K562 (cell line): ENCODE results near the gene FARP1. TPM values are rescaled to one million over a fixed set of nuclear protein-coding genes. Genes with fewer than 3 reads are reported as not detected.
"Not testable (repeated sequence)": the region's sequence is repeated elsewhere in the genome, so short reads cannot be mapped to it uniquely, and the experiment has no call there.

ENCODE experiments used
- ATAC-seq: fragments of 200-7000 bp; cut with Tn5 transposase; 3 replicates; pipeline ENCODE4 v1.9.1; 2020; ENCODE audit warnings: moderate library complexity
- BruUV-seq: library from RNA; stranded (reverse); fragments of 400-500 nt; replicated peaks from 2 replicates; lab custom pipeline; 2021; lab: Mats Ljungman, UMichigan
- CTCF ChIA-PET: fragments of 300-600 bp; formaldehyde crosslinking; extraction: SDS; loops from one replicate; lab custom pipeline; 2021; ENCODE audit warnings: low intra/inter-chr PET ratio; lab: Yijun Ruan, JAX
- POLR2A ChIA-PET: fragments of 300-600, 350-650 bp; sonication (Branson Sonifier 250); formaldehyde crosslinking; extraction: SDS; loops from one replicate; lab custom pipeline; 2021; ENCODE audit warnings: antibody characterized with exemption, inconsistent platforms; lab: Yijun Ruan, JAX
- DNase-seq, 4 experiments: peaks; one replicate each; pipeline versions ENCODE4 v3.0.0 to v3.0.0-alpha.2; 2011 to 2018; ENCODE audit warnings: low spot score in 3 of 4, mixed read lengths in 3 of 4; ENCODE audit errors: extremely low read depth in 1 of 4
- FAIRE-seq: peaks from 2 replicates; lab custom pipeline; 2011; peaks lifted over from hg19 to GRCh38; lab: Jason Lieb, UNC
- H2AFZ ChIP-seq: 2 replicates; pipeline ENCODE4 v1.6.0; 2011; ENCODE audit warnings: low read depth, low read length, control low read depth, inconsistent platforms
- H3K27ac ChIP-seq: fragments of 200-600 bp; 3 replicates; pipeline ENCODE4 v1.8.0; 2011; ENCODE audit warnings: low read depth, mild to moderate bottlenecking, control low read depth, inconsistent platforms, low read length, moderate library complexity, mixed read lengths; ENCODE audit errors: extremely low read depth
- H3K27me3 ChIP-seq, 2 experiments: fragments of 300-600 bp in 1 of 2; 2 replicates in 1 of 2; 3 replicates in 1 of 2; pipeline versions ENCODE4 v1.6.0 to v1.8.0; 2011; ENCODE audit warnings: inconsistent platforms in 2 of 2, low read length in 2 of 2, mild to moderate bottlenecking in 1 of 2, mixed read lengths in 1 of 2, moderate library complexity in 1 of 2; ENCODE audit not compliant: control insufficient read depth in 2 of 2, insufficient read depth in 2 of 2
- H3K36me3 ChIP-seq: fragments of 300-600 bp; 3 replicates; pipeline ENCODE4 v1.8.0; 2011; ENCODE audit warnings: mild to moderate bottlenecking, low read length, inconsistent platforms; ENCODE audit not compliant: control insufficient read depth, insufficient read depth
- H3K4me1 ChIP-seq, 2 experiments: fragments of 200-600 bp in 1 of 2; replicated peaks in 1 of 2; 2 replicates in 1 of 2; 3 replicates in 1 of 2; pipeline versions ENCODE4 v1.5.1 to v1.8.0; 2011; ENCODE audit warnings: inconsistent platforms in 2 of 2, low read length in 2 of 2, mild to moderate bottlenecking in 1 of 2, mixed read lengths in 1 of 2, moderate library complexity in 1 of 2; ENCODE audit not compliant: control insufficient read depth in 2 of 2, insufficient read depth in 2 of 2
- H3K4me2 ChIP-seq: 2 replicates; pipeline ENCODE4 v1.6.1; 2011; ENCODE audit warnings: low read length, control low read depth, inconsistent platforms, mixed read lengths; ENCODE audit not compliant: insufficient read depth
- H3K4me3 ChIP-seq: fragments of 200-600 bp; sonication (generic), shearing (Covaris generic); 2 replicates; pipeline ENCODE4 v1.5.1; 2016; ENCODE audit warnings: control low read depth, inconsistent platforms
- H3K79me2 ChIP-seq: fragments of 200-600 bp; 3 replicates; pipeline ENCODE4 v1.8.0; 2011; ENCODE audit warnings: low read length, inconsistent platforms; ENCODE audit not compliant: control insufficient read depth, insufficient read depth
- H3K9ac ChIP-seq, 2 experiments: 2 replicates each; pipeline versions ENCODE4 v1.6.0 to v1.6.1; 2011; ENCODE audit warnings: low read depth in 2 of 2, low read length in 2 of 2, control low read depth in 1 of 2, inconsistent platforms in 1 of 2, mild to moderate bottlenecking in 1 of 2, mixed read lengths in 1 of 2; ENCODE audit not compliant: insufficient read depth in 1 of 2
- H3K9me1 ChIP-seq: one replicate; pipeline ENCODE4 v1.6.0; 2011; ENCODE audit warnings: inconsistent platforms, mild to moderate bottlenecking, low read length, moderate library complexity; ENCODE audit not compliant: control insufficient read depth, insufficient read depth
- H3K9me3 ChIP-seq: replicated peaks from 2 replicates; pipeline ENCODE4 v1.5.1; 2011; ENCODE audit warnings: low read depth, low read length, inconsistent platforms; ENCODE audit not compliant: control insufficient read depth, insufficient read depth
- H4K20me1 ChIP-seq: replicated peaks from 2 replicates; pipeline ENCODE4 v1.6.1; 2011; ENCODE audit warnings: low read length, inconsistent platforms, mixed read lengths; ENCODE audit not compliant: control insufficient read depth, insufficient read depth
- ZNF589 ChIP-seq: fragments of 200-800 bp; sonication (Bioruptor generic); IDR thresholded peaks from 2 replicates; pipeline ENCODE4 v1.6.1; 2016; ENCODE audit warnings: low read depth, missing genetic modification characterization, missing compliant biosample characterization
- WGBS: fragments of 100-300 bp; shearing (Covaris generic); methylation state at CpG from one replicate; pipeline ENCODE4 v1.1.6; 2016; ENCODE audit warnings: low coverage, mixed read lengths; ENCODE audit not compliant: insufficient coverage; ENCODE audit errors: missing lambda C conversion rate; 5-methylcytosine and 5-hydroxymethylcytosine counted together
- in situ Hi-C: fragments of 300-500 bp; cut with MboI; formaldehyde crosslinking; loops from 4 replicates; pipeline ENCODE4 v1.15.0; 2018; ENCODE audit warnings: inconsistent platforms, mixed read lengths
- intact Hi-C: fragments of 100-400 bp; cut with micrococcal nuclease; formaldehyde crosslinking; loops from 2 replicates; pipeline ENCODE4 v1.14.2; 2022
- polyA plus RNA-seq, 8 experiments: library from polyadenylated mRNA; depleted of rRNA in 4 of 8; stranded (reverse) in 5 of 8; unstranded in 3 of 8; fragments of >200 nt; fragmentation: Nextera tagmentation in 2 of 8; fragmentation: Illumina TruSeq in 1 of 8; extraction: Ambion mirVana in 2 of 8; extraction: Trizol in 1 of 8; gene quantifications; 2 replicates each; pipeline versions ENCODE4 v1.2.1 to v1.2.3, GENCODE V29; 2011 to 2014; ENCODE audit warnings: inconsistent platforms in 1 of 8, missing spikeins in 1 of 8
- total RNA-seq, 7 experiments: library from RNA; depleted of rRNA in 6 of 7; stranded (reverse); fragments of >200 nt in 6 of 7; fragmentation: Illumina TruSeq in 2 of 7; extraction: Trizol in 2 of 7; gene quantifications; 2 replicates each; pipeline versions ENCODE4 v1.2.1 to v1.2.3, GENCODE V29; 2011 to 2021; ENCODE audit warnings: low replicate concordance in 1 of 7

The FARP1 gene
- total and polyA plus RNA-seq, 9 of the 15 experiments (the other 6 are each of a cell fraction or from before 2014, with no cell fraction given) = 0.03 to 0.29 (median 0.05) TPM; not detected in 3

DNA sequence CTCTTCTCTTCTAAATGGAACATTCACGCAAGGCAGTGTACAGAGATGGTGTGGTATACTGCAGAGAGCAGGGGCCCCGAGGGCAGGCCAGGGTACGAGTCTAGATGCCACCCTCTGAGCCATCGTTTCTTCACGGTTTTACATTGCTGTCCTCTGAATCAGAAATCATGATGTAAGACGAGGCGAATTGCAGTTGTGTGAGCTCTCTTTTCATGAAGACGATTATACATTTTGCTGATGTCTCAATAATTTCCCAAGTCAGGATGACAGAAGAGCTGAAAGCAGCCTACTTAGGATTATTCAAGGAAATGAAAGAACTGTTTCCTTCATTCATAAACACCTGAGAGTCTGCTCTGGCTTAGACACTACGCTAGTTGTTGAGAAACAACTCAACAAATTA, 127.9 kb downstream of the FARP1 start:
- Histone ChIP-seq H3K4me1 (no peaks in the 10 kb centered on the region), H3K27me3 (peaks cover 0 to 17% of the 10 kb centered on the region in 2 experiments; a peak in 4 of 5 replicates), H3K9me1 (no peaks in the 10 kb centered on the region), H3K4me2 (no peak overlapping the region), H2AFZ (no peak overlapping the region), H3K4me3 (no peak overlapping the region), H3K79me2 (no peaks in the 10 kb centered on the region), H3K27ac (no peak overlapping the region), H4K20me1 (no peaks in the 10 kb centered on the region), H3K9ac (no peak overlapping the region), H3K9me3 (no peaks in the 10 kb centered on the region), H3K36me3 (no peaks in the 10 kb centered on the region)
- in situ Hi-C loops = no loop called here
- FAIRE-seq (no peak), DNase-seq (no peak), ATAC-seq (no peak)
- TF ChIP-seq ZNF589 (CRISPR knock-in tag) = no peak
- POLR2A ChIA-PET = no interaction called here
- 0% methylated on average over 7 of the region's 9 CpGs for WGBS
- intact Hi-C loops = no loop called here
- no TSS peak for BruUV-seq
- CTCF ChIA-PET = no interaction called here

DNA sequence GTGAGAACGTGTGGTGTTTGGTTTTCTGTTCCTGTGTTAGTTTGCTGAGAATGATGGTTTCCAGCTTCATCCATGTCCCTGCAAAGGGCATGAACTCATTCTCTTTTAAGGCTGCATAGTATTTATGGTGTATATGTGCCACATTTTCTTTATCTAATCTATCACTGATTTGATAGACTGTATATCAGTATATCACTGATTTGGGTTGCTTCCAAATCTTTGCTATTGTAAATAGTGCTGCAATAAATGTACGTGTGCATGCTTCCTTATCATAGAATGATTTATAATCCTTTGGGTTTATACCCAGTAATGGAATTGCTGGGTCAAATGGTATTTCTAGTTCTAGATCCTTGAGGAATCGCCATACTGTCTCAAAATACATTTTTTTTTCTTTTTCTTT, 128.8 kb downstream of the FARP1 start:
- H3K4me1 ChIP-seq, H3K36me3 ChIP-seq, BruUV-seq, in situ Hi-C loops, H3K9me1 ChIP-seq, H3K9me3 ChIP-seq, ATAC-seq, H3K9ac ChIP-seq, H4K20me1 ChIP-seq, H3K79me2 ChIP-seq, intact Hi-C loops, FAIRE-seq, H2AFZ ChIP-seq, H3K4me2 ChIP-seq, H3K4me3 ChIP-seq, DNase-seq, CTCF ChIA-PET, H3K27ac ChIP-seq: not testable (repeated sequence)
- H3K27me3 ChIP-seq = peaks cover 0 to 12% of the 10 kb centered on the region in 2 experiments; a peak in 1 of 5 replicates
- POLR2A ChIA-PET = interaction anchor here (0.5 kb wide), 1 partner anchor 50 kb away, joined by 3 read pairs; no protein-coding TSS in a partner anchor
- 5% methylated on average over 2 of the region's 3 CpGs for WGBS
